GM12875 (cell line): ENCODE data around the gene SDC1.
A peak's percentile ranks its signal among the peaks of the same experiment; 100 is the strongest.
"Not testable (repeated sequence)": the region's sequence is repeated elsewhere in the genome, so short reads cannot be mapped to it uniquely, and the experiment has no call there.

Experiments used
- H3K4me3 ChIP-seq: one replicate; pipeline ENCODE4 v1.5.1; 2011; ENCODE audit warnings: low read depth, low read length, control low read depth
- CTCF ChIP-seq: IDR thresholded peaks from 2 replicates; pipeline ENCODE4 v1.5.1; 2011; ENCODE audit warnings: low read depth, mild to moderate bottlenecking, control low read depth, inconsistent platforms, low read length, moderate library complexity, borderline replicate concordance; ENCODE audit not compliant: insufficient read depth

Gene SDC1

GRCh38 chr2:20224716-20225293 lies at the start of gene SDC1:
Gene SDC1 (minus strand): TSS chr2:20225130. CDS start chr2:20224867, 263 bp downstream.
- H3K4me3 ChIP-seq: peak within 1 kb of the TSS; percentile 45
- TF ChIP-seq CTCF: no peak

- H3K4me3 ChIP-seq: no peak overlapping the region
- TF ChIP-seq CTCF: no peak
Measured at GRCh38 chr2:20273042-20273441, 48.1 kb upstream of the SDC1 start.

GRCh38 chr2:20268317-20268716 lies 43.4 kb upstream of the SDC1 start:
- H3K4me3 ChIP-seq: not testable (repeated sequence)

GRCh38 chr2:20267529-20267928 lies 42.6 kb upstream of the SDC1 start:
- H3K4me3 ChIP-seq: no peak overlapping the region
- TF ChIP-seq CTCF: no peak

GRCh38 chr2:20264629-20265028 lies 39.7 kb upstream of the SDC1 start:
- TF ChIP-seq CTCF: no peak
- H3K4me3 ChIP-seq: no peak overlapping the region

- TF ChIP-seq CTCF: no peak
Measured at GRCh38 chr2:20257411-20257810, 32.5 kb upstream of the SDC1 start.

GRCh38 chr2:20254731-20255130 lies 29.8 kb upstream of the SDC1 start:
- no peak for TF ChIP-seq CTCF
- H3K4me3 ChIP-seq: no peak overlapping the region

More at GRCh38 chr2:20257411-20257810, 32.5 kb upstream of the SDC1 start:
- no peak overlapping the region for H3K4me3 ChIP-seq

GRCh38 chr2:20250436-20250835 lies 25.5 kb upstream of the SDC1 start:
- H3K4me3 ChIP-seq: no peak overlapping the region
- no peak for TF ChIP-seq CTCF
